GM19238 (cell line): ENCODE results near the gene RAMACL.
"Not testable (repeated sequence)": the region's sequence is repeated elsewhere in the genome, so short reads cannot be mapped to it uniquely, and the experiment has no call there.

Experiments used
- DNase-seq: peaks from one replicate; pipeline ENCODE4 v3.0.0; 2011; ENCODE audit warnings: low spot score; ENCODE audit not compliant: insufficient read length

Gene RAMACL

GRCh38 chr6:166596776-166597507, 10.5 kb upstream of the RAMACL start:
- DNase-seq: no peak

- no peak for DNase-seq
Observed at GRCh38 chr6:166595949-166596348, 9.5 kb upstream of the RAMACL start.

- DNase-seq: no peak
Observed at GRCh38 chr6:166595061-166595780, 8.7 kb upstream of the RAMACL start.

- no peak for DNase-seq
Observed at GRCh38 chr6:166592821-166593220, 6.3 kb upstream of the RAMACL start.

DNA sequence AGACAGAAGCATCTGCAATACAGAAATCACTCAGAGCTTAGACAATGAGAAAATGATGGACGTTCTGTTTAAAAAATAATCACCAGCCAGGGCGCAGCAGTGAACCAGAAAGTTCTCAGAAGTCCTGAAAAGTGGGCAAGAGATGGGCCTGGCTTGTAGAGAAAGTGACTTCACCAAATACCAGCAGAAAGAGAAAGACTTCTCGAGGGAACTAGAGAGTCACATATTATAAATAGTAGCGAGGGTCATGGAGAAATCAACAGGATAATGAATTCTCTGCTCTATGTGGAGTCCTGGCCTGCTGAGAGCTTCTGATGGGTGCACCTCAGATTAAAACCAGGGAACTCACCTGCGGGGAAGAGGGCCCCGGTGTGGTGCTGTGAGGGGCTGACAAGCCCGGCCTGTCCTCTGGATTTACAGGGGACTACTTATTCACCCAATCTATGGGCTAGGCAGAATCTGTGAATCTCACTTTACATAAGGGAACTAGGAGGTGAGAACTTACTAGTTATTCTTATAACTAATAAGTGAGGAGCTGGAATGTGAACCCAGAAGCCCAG, 5.6 kb upstream of the RAMACL start:
- no peak for DNase-seq

GRCh38 chr6:166591026-166591425, 4.5 kb upstream of the RAMACL start:
- no peak for DNase-seq

GRCh38 chr6:166589786-166590574, 3.5 kb upstream of the RAMACL start:
- DNase-seq: no peak

DNA sequence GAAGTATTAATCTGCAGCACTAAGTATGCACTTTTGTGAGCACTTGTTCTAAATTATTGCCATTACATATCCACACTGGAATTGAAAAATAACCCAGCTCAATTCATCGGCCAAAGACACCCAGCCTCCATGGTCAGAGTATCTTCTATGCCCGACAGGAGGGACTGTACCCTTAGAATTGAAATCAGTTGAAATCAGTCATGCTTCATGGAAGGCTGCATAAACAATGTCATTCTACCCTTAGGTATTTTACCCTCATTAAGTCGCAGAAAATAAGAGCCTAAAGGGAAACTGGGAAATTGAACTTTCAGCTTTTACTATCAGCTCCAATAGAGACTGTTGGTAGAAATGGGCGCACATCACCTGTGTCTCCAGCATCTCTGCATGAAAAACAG, 2.9 kb upstream of the RAMACL start:
- no peak for DNase-seq

DNA sequence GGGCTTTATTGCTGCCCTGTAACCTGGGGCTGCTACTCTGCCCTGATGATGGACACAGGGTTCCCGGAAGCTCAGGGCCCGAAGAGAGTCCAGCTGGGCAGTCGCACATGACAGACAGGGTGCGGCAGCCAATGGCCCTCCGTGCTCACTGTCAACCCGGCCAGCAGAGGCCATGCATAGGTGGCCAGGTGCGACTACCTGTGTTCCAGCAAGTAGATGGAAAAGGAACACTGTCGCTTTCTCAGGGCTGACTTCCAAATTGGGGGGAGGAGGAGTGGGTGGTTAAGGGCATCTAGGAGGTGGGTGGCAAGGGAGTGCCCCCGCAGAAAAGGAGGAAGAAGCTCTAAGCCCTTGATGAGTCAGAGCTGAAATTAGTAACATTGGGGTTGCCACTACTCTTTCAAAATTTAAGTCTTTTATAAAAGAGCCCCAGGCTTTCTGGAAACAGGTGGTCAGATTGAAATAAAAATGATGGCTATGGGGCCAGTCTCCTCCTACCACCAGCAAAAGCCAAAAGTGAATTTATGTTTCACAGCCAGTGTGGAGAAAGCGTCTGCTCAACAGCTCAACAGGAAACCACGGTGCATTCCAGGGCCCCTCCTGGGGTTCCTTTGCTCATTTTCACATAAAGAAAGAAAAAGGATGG, 2.3 kb upstream of the RAMACL start:
- peak; percentile 19 for DNase-seq

DNA sequence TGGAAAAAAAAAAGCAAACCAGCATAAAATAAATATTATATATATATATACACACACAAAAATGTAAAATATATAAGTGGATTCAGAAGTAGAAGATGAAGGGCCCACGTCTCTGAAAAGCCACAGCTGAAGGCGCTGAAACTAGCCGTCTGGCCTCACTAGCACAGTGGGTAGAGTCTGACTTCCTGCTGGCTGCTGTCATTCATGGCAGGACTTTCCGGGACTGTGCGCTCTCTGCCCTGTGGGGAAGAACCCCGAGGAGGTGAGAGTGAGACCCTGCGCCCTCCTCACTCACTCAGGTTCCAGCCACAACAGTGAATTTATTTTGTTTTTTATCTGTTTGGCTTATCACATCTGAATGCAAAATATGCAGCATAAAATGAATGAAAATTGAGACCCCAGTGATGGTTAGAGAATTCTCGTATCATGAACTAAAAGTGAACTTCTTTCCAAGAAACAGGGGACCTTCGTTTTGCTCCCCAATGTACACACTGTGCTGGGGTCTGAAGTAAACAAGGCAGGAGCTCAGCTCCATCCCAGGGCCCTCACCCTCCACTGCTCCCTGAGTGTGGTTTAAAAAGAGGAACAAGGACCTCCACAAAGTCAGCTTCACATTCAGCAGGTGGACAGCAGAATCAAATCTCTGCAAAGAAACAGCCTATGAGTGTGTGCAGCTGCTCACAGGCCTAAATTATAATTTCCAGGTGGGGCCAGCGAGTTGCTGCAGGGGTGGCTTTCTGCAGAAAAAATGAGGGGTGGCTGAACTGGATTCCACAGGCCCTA, 1.3 kb upstream of the RAMACL start:
- DNase-seq: peak; percentile 68

- DNase-seq: no peak
Observed at GRCh38 chr6:166584853-166585429, 1.5 kb downstream of the RAMACL start.

DNA sequence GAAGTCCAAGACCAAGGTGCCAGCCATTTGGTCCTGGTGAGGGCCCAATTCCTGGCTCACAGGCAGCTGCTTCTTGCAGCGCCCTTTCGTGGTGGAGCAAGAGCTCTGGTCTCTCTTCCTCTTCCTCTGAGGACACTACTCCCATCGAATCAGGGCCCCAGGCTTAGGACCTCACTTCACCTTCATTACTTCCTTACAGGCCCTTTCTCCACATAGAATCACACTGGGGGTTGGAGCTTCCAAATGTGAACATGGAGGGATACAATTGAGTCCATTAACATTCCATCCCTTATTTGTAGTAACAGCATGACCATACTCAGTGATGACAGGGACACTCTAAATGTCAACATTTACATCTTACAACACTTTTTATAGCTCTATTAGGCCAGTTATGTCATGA, 2.3 kb downstream of the RAMACL start:
- no peak for DNase-seq

GRCh38 chr6:166583230-166583965, 3.1 kb downstream of the RAMACL start:
- no peak for DNase-seq

DNA sequence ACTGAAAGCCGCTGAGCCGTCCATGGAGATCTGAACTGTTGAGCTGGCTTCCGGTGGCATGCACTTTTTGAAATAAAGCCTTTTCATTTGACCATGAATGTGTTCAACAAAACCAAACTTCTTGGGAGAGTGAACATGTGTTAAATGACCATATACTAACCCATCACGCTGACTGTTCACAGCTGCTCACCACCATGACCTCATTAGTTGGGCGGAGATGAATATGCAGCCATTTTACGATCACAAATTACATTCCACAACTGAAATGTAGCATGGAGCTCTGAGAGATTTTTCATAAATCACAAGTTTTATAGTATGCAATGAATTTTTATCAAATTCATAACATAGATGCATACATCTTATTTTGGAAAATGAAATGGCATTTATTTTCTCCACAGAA, 4.2 kb downstream of the RAMACL start:
- DNase-seq: no peak

- DNase-seq: not testable (repeated sequence)
Observed at GRCh38 chr6:166581801-166582200, 4.7 kb downstream of the RAMACL start.

GRCh38 chr6:166581091-166581511, 5.4 kb downstream of the RAMACL start:
- no peak for DNase-seq

DNA sequence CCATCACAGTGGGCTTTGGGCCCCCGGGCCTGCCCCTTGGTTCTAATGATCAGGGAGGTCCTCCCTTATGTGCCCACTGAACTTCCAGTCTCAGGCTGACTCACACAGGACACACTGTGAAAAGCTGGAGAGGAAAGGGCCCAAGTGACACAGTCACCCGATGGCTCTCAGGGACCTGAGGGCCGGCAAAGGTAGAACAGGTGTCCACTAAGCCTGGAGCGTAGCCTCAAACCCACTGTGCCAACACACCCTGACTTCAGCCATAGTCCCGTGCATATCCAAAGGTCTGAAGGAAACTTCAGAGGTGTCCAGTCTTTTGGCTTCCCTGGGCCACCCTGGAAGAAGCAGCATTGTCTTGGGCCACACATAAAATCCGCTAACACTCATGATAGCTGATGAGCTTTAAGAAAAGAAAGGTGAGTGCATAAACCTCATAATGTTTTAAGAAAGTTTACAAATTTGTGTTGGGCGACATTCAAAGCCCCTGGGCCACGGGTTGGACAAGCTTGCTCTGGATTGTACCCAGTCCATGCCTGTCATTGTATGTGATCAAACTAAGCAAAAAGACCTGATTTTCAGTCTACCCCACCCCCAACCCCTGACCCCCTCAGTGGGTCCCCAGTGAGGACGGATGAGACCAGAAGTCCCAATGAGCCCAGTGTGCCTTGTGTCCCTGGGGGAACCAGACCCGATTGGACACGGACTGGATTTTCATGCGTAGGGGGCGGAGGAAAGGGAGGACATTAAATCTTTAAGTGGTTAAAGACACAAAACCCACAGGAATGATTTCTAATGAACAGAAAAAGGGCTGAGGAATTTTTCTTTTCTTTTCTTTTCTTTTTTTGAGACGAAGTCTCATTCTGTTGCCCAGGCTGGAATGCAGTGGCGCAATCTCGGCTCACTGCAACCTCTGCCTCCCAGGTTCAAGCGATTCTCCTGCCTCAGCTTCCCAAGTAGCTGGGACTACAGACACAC, 6.1 kb downstream of the RAMACL start:
- DNase-seq: no peak

- DNase-seq: no peak
Observed at GRCh38 chr6:166579237-166579850, 7.1 kb downstream of the RAMACL start.
